ENCODE data around the gene TMTC1.

TMTC1 gene

DNA sequence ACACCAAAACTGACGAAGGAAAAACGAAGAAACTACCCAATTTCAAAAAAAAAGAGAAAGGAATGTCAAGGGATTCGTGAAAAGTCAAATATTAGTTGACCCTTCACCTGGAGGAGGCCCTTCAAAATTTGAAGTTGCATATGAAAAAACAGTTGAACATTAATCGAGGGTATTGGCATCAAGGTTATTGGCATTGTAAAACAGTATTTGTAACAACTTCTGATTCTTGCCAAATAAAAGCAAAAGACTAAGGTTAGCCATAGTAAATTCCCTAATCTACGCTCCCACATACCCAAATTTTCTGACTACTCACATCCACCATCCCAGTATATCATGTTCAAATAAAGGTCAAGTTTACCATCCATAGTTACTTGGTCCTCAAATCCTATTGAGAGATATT, 118.6 kb downstream of the TMTC1 start:
- TF ChIP-seq, protein P1, sequence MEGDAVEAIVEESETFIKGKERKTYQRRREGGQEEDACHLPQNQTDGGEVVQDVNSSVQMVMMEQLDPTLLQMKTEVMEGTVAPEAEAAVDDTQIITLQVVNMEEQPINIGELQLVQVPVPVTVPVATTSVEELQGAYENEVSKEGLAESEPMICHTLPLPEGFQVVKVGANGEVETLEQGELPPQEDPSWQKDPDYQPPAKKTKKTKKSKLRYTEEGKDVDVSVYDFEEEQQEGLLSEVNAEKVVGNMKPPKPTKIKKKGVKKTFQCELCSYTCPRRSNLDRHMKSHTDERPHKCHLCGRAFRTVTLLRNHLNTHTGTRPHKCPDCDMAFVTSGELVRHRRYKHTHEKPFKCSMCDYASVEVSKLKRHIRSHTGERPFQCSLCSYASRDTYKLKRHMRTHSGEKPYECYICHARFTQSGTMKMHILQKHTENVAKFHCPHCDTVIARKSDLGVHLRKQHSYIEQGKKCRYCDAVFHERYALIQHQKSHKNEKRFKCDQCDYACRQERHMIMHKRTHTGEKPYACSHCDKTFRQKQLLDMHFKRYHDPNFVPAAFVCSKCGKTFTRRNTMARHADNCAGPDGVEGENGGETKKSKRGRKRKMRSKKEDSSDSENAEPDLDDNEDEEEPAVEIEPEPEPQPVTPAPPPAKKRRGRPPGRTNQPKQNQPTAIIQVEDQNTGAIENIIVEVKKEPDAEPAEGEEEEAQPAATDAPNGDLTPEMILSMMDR (IDR thresholded peaks at IDR 0.05; ENCODE audit: borderline replicate concordance, control extremely low read depth, extremely low read depth, insufficient read depth, missing control alignments): no peak
- in situ Hi-C loops (cut with MboI; ENCODE audit: low sequenced_read_pairs, unreplicated experiment): no loop called here
- DNase-seq (ENCODE audit: low spot score): no peak

DNA sequence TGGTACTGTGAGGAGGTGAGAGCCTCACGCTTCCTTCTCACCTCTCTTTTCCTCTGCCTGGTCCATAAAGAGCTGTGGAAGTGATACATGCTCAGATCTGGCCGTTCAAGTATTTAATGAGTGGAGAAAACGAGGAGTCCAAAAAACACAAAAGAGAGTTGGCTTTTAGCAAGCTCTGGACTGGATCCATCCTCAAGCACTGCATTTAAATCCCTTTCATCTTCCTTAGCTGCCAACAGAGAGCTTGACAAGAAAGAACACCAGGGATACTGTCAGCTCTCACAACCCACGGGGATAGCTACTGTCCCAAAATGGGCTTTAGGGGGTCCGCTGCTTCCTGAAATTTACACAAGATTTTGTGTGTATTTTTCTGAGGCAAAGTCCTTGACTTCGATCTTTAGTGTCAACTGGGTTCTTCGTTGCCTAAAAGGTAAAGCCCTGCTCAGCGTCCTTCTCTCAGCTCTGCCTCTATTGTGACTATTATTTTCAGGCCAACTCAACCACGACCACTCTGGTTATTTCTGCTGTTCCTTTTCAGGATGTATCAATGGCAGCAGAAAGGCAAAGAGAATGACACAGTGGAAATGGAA, 120.9 kb downstream of the TMTC1 start:
- in situ Hi-C loops (cut with MboI; ENCODE audit: low sequenced_read_pairs, unreplicated experiment): no loop called here
- TF ChIP-seq, protein P1 (IDR thresholded peaks at IDR 0.05; ENCODE audit: borderline replicate concordance, control extremely low read depth, extremely low read depth, insufficient read depth, missing control alignments): no peak
- DNase-seq (ENCODE audit: low spot score): no peak

DNA sequence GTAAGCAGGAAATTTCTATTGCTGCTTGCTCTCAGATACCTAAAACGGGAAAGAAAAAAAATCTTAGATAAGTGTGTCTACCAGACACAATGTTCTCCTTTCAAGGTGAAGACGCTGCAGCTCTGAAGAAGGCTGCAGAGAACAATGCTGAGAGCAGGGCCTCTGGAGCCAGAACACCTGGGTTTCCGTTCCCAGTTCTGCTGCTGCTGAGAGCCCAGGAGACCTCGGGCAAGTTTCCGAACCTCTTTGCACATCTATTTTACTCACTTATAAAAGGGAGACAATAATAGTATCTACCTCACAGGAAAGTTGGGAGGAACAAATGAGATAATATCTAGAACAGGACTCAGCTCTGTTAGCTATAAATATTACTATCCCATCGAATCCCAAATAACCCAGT, 122.9 kb downstream of the TMTC1 start:
- in situ Hi-C loops (cut with MboI; ENCODE audit: low sequenced_read_pairs, unreplicated experiment): no loop called here
- TF ChIP-seq, protein P1 (IDR thresholded peaks at IDR 0.05; ENCODE audit: borderline replicate concordance, control extremely low read depth, extremely low read depth, insufficient read depth, missing control alignments): no peak
- no peak for DNase-seq (ENCODE audit: low spot score)

DNA sequence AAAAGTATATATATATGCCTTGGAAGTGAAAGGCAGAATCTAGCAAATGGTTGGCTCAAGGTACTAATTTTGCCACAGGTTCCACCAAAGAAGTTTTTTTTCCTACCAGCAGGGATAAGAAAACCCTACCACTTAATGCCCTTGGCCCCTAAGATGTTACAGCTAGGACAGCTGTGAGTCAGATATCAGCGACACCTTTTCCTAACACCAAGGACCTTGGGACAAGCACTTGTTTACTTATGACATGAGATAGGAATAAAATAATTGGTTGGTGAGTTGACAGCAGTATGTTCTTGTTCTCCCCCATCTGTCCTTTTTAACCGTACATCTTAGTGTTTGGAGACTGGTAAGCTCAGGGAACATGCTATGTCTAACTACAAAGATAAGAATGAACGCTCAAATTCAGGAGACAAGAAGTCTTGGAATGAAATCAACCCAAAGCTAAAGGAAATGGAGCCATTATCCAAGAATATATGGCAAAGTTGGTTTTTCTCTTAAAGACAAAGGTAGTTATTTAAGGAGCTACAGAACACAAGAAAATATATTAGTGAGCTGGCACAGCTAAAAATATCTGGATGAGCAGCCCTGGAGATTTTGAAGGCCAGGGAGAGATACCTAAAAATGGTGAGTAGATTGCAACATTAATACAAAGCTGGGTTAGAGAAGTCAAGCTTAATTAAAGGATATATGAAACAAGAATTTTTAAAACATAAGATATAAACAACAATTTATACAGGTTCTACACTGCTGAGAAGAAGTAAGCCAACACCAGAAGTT, 126.8 kb downstream of the TMTC1 start:
- in situ Hi-C loops (cut with MboI; ENCODE audit: low sequenced_read_pairs, unreplicated experiment): no loop called here
- TF ChIP-seq, protein P1 (IDR thresholded peaks at IDR 0.05; ENCODE audit: borderline replicate concordance, control extremely low read depth, extremely low read depth, insufficient read depth, missing control alignments): no peak
- no peak for DNase-seq (ENCODE audit: low spot score)

DNA sequence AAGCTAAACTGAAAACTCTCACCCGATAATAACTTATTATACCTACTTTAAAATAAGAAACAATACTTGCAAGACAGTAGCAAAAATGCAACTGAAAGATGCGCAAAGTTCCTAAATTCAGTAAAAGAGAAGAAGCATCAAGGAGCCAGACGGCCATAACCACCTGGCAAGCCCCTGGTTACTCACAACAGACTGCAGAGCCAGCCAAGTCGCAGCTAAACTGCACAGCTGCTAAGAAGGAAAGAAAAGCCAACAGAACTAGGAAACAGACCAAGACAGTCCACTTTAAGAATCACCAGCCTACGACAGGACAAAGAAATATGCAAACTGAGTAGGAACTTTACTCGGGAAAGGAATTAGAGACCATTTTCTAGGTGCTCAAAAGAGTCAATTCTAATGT, 127.9 kb downstream of the TMTC1 start:
- in situ Hi-C loops (cut with MboI; ENCODE audit: low sequenced_read_pairs, unreplicated experiment): no loop called here
- TF ChIP-seq, protein P1 (IDR thresholded peaks at IDR 0.05; ENCODE audit: borderline replicate concordance, control extremely low read depth, extremely low read depth, insufficient read depth, missing control alignments): no peak
- DNase-seq (ENCODE audit: low spot score): no peak

GRCh38 chr12:29653286-29653685, 130.5 kb downstream of the TMTC1 start:
- no peak for DNase-seq (ENCODE audit: low spot score)
- TF ChIP-seq, protein P1 (IDR thresholded peaks at IDR 0.05; ENCODE audit: borderline replicate concordance, control extremely low read depth, extremely low read depth, insufficient read depth, missing control alignments): no peak
- in situ Hi-C loops (cut with MboI; ENCODE audit: low sequenced_read_pairs, unreplicated experiment): no loop called here
